HepG2 (cell line): ENCODE measurements around the gene KCNT1. TPM values are rescaled to one million over a fixed set of nuclear protein-coding genes. Genes with fewer than 3 reads are reported as not detected.

Source experiments
- ATAC-seq: fragments of 200-7000 bp; cut with Tn5 transposase; 3 replicates; pipeline ENCODE4 v1.9.1; 2020; ENCODE audit warnings: mild to moderate bottlenecking, moderate library complexity
- BruUV-seq: library from RNA; stranded (reverse); fragments of 400-500 nt; replicated peaks from 2 replicates; lab custom pipeline; 2021; lab: Mats Ljungman, UMichigan
- CTCF ChIA-PET: fragments of 300-600 bp; formaldehyde crosslinking; extraction: SDS; loops from one replicate; lab custom pipeline; 2021; ENCODE audit warnings: low total read pairs, inconsistent platforms, low intra/inter-chr PET ratio; lab: Yijun Ruan, JAX
- POLR2A ChIA-PET: fragments of 350-600 bp; sonication (Branson Sonifier 250); formaldehyde crosslinking; loops from one replicate; lab custom pipeline; 2020; ENCODE audit warnings: antibody characterized with exemption, inconsistent platforms; lab: Yijun Ruan, JAX
- DNase-seq: peaks from one replicate; pipeline ENCODE4 v3.0.0-alpha.2; 2015; ENCODE audit warnings: low spot score
- FAIRE-seq: peaks from 3 replicates; lab custom pipeline; 2011; peaks lifted over from hg19 to GRCh38; lab: Jason Lieb, UNC
- H2AFZ ChIP-seq: one replicate; pipeline ENCODE4 v1.6.1; 2011; ENCODE audit warnings: low read length, inconsistent platforms
- H3K27ac ChIP-seq: fragments of 300-600 bp; 3 replicates; pipeline ENCODE4 v1.8.0; 2011; ENCODE audit warnings: mixed run types, mild to moderate bottlenecking, mixed read lengths, low read length, inconsistent platforms; ENCODE audit not compliant: insufficient read depth; ENCODE audit errors: extremely low read length
- H3K27me3 ChIP-seq, 2 experiments: fragments of 200-600 bp in 1 of 2; 2 replicates in 1 of 2; 3 replicates in 1 of 2; pipeline versions ENCODE4 v1.6.0 to v1.8.0; 2011; ENCODE audit warnings: low read length in 2 of 2, mild to moderate bottlenecking in 2 of 2, moderate library complexity in 2 of 2, inconsistent platforms in 1 of 2; ENCODE audit not compliant: insufficient read depth in 2 of 2, control insufficient read depth in 1 of 2
- H3K36me3 ChIP-seq, 2 experiments: fragments of 200-600 bp in 1 of 2; replicated peaks in 1 of 2; 2 replicates in 1 of 2; 3 replicates in 1 of 2; pipeline versions ENCODE4 v1.5.1 to v1.8.0; 2011; ENCODE audit warnings: low read length in 2 of 2, inconsistent platforms in 1 of 2; ENCODE audit not compliant: insufficient read depth in 2 of 2, control insufficient read depth in 1 of 2
- H3K4me1 ChIP-seq: 2 replicates; pipeline ENCODE4 v1.5.1; 2012; ENCODE audit warnings: low read length, inconsistent platforms; ENCODE audit not compliant: insufficient read depth
- H3K4me2 ChIP-seq: 2 replicates; pipeline ENCODE4 v1.6.0; 2011; ENCODE audit warnings: low read depth, low read length, inconsistent platforms
- H3K4me3 ChIP-seq, 3 experiments: fragments of 200-600 bp in 1 of 3; sonication (generic), shearing (Covaris generic) in 1 of 3; replicated peaks in 1 of 3; 2 replicates each; pipeline ENCODE4 v1.5.1; 2011 to 2016; ENCODE audit warnings: low read length in 3 of 3, inconsistent platforms in 2 of 3, low read depth in 2 of 3, mild to moderate bottlenecking in 2 of 3, control low read depth in 1 of 3, mixed read lengths in 1 of 3; ENCODE audit not compliant: insufficient read depth in 1 of 3
- H3K79me2 ChIP-seq: one replicate; pipeline ENCODE4 v1.6.1; 2011; ENCODE audit warnings: low read length, inconsistent platforms; ENCODE audit not compliant: insufficient read depth
- H3K9ac ChIP-seq: 2 replicates; pipeline ENCODE4 v1.6.0; 2011; ENCODE audit warnings: mild to moderate bottlenecking, low read depth, low read length, inconsistent platforms; ENCODE audit not compliant: insufficient read depth
- H3K9me3 ChIP-seq: 2 replicates; pipeline ENCODE4 v1.5.1; 2012; ENCODE audit warnings: mild to moderate bottlenecking, low read length
- H4K20me1 ChIP-seq: 2 replicates; pipeline ENCODE4 v1.6.0; 2011; ENCODE audit warnings: inconsistent platforms, mild to moderate bottlenecking, low read length, moderate library complexity; ENCODE audit not compliant: insufficient read depth
- NFATC3 ChIP-seq: sonication (generic); formaldehyde crosslinking; IDR thresholded peaks from 2 replicates; pipeline ENCODE4 v1.5.1; 2020; ENCODE audit warnings: mild to moderate bottlenecking, missing genetic modification reagents
- ZBTB3 ChIP-seq: sonication (generic); formaldehyde crosslinking; IDR thresholded peaks from 2 replicates; pipeline ENCODE4 v1.4.0; 2020; ENCODE audit warnings: low read depth, mild to moderate bottlenecking, moderate library complexity, missing genetic modification reagents, borderline replicate concordance
- ZBTB38 ChIP-seq: sonication (generic); formaldehyde crosslinking; IDR thresholded peaks from 2 replicates; pipeline ENCODE4 v1.5.1; 2020; ENCODE audit warnings: mild to moderate bottlenecking, missing genetic modification reagents
- ZNF782 ChIP-seq: sonication (generic); formaldehyde crosslinking; IDR thresholded peaks from 2 replicates; pipeline ENCODE4 v1.4.0; 2020; ENCODE audit warnings: missing genetic modification reagents, mild to moderate bottlenecking, borderline replicate concordance
- ZNF816 ChIP-seq: sonication (generic); formaldehyde crosslinking; IDR thresholded peaks from 2 replicates; pipeline ENCODE4 v1.8.0; 2022; ENCODE audit warnings: missing genetic modification reagents, mild to moderate bottlenecking, borderline replicate concordance
- WGBS: methylation state at CpG from one replicate; pipeline ENCODE4 v1.1.6; 2017; ENCODE audit warnings: low lambda C conversion rate; 5-methylcytosine and 5-hydroxymethylcytosine counted together
- in situ Hi-C: cut with HindIII; loops from 2 replicates; pipeline ENCODE4 v1.10.0; 2017; ENCODE audit warnings: low pct_unique_long_range_greater_than_20kb; ENCODE audit not compliant: extremely low pct_ligation_motif_present
- intact Hi-C: fragments of 100-400 bp; cut with micrococcal nuclease; formaldehyde crosslinking; loops from one replicate; pipeline ENCODE4 v1.10.0; 2022; ENCODE audit not compliant: unreplicated experiment
- polyA plus RNA-seq, 8 experiments: library from polyadenylated mRNA; depleted of rRNA in 3 of 8; stranded (reverse) in 7 of 8; unstranded in 1 of 8; fragments of >200 nt; fragmentation: Illumina TruSeq in 4 of 8; extraction: Trizol in 4 of 8; gene quantifications; 2 replicates each; pipeline versions ENCODE4 v1.2.1 to v1.2.3, GENCODE V29; 2011 to 2016; ENCODE audit warnings: low read depth in 4 of 8, missing spikeins in 1 of 8, mixed read lengths in 1 of 8; ENCODE audit not compliant: insufficient read depth in 1 of 8
- total RNA-seq, 5 experiments: library from RNA; depleted of rRNA; stranded (reverse); fragments of >200 nt; fragmentation: Illumina TruSeq; extraction: Trizol; gene quantifications; 2 replicates each; pipeline ENCODE4 v1.2.3, GENCODE V29; 2016; ENCODE audit warnings: low read depth in 1 of 5
- TF ChIP-seq, protein P1 (sequence below): sonication (generic); formaldehyde crosslinking; IDR thresholded peaks from 2 replicates; pipeline ENCODE4 v1.4.0; 2020; ENCODE audit warnings: low read depth, mild to moderate bottlenecking, missing genetic modification reagents

KCNT1 gene
- total and polyA plus RNA-seq, 2 of the 13 experiments (the other 11 are each of a cell fraction or from before 2014, with no cell fraction given) = not detected

DNA sequence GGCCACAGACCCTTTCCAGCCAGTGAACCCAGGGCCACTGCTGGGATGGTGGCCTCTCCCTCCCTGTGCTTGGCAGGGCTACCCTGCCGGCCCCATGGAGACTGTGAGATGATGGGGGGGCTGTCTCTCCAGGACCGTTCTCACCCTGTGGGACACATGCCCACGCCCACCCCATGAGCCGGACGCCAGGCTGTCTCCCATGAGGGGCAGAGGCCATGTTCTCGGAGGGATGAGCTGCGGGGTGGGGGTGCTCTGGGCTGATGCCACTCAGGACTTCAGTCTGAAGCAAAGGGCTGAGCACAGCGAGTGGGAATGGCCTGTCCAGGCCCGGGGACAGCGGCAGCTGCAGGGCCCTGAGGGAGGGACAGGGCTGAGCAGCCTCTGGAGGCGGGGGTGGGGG is 88.9 kb downstream of the KCNT1 start (continued):
- no peak for TF ChIP-seq ZBTB38 (CRISPR knock-in tag)
- TF ChIP-seq, all 625 proteins: peak for 0

- H3K79me2 ChIP-seq = no peaks in the 10 kb centered on the region
- ATAC-seq (no peak), DNase-seq (no peak), FAIRE-seq (no peak)
- H3K9ac ChIP-seq = no peak overlapping the region
- intact Hi-C loops = no loop called here
- no peaks in the 10 kb centered on the region for H3K4me1 ChIP-seq
- no peaks in the 10 kb centered on the region for H3K9me3 ChIP-seq
- in situ Hi-C loops = no loop called here
- ChIA-PET POLR2A (no interaction called here), CTCF (no interaction called here)
- H3K27ac ChIP-seq = no peak overlapping the region
- no peak overlapping the region for H3K4me3 ChIP-seq
- H3K4me2 ChIP-seq = peak overlapping the region; percentile 7; the same call in 1 of the 2 replicates
- TF ChIP-seq ZNF816 (CRISPR knock-in tag) = no peak
- TF ChIP-seq, protein P1, sequence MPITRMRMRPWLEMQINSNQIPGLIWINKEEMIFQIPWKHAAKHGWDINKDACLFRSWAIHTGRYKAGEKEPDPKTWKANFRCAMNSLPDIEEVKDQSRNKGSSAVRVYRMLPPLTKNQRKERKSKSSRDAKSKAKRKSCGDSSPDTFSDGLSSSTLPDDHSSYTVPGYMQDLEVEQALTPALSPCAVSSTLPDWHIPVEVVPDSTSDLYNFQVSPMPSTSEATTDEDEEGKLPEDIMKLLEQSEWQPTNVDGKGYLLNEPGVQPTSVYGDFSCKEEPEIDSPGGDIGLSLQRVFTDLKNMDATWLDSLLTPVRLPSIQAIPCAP = no peak
- TF ChIP-seq ZNF782 (CRISPR knock-in tag) = no peak
- TF ChIP-seq NFATC3 (CRISPR knock-in tag) = no peak
- TF ChIP-seq ZBTB3 = no peak
- H2AFZ ChIP-seq = no peak overlapping the region
- 0 out of 2 replicates have a peak, but pooled peaks cover 3% of the 10 kb centered on the region for H4K20me1 ChIP-seq
- 36% methylated on average over 10 of the region's 35 CpGs for WGBS
- BruUV-seq = no TSS peak
- no peaks in the 10 kb centered on the region for H3K36me3 ChIP-seq
- H3K27me3 ChIP-seq = peaks cover 21 to 85% of the 10 kb centered on the region in 2 experiments; a peak in 4 of 5 replicates
These were observed 89.7 kb downstream of the KCNT1 start for GRCh38 chr9:135791431-135792267.
